HG03565 (cell line): Measurements from ENCODE around the gene SLC6A20.

Source experiments
- ATAC-seq: cut with Tn5 transposase; IDR thresholded peaks from one replicate; pipeline ENCODE4 v1.9.1; 2021; ENCODE audit warnings: mild to moderate bottlenecking, moderate library complexity; ENCODE audit not compliant: unreplicated experiment

SLC6A20 gene

DNA sequence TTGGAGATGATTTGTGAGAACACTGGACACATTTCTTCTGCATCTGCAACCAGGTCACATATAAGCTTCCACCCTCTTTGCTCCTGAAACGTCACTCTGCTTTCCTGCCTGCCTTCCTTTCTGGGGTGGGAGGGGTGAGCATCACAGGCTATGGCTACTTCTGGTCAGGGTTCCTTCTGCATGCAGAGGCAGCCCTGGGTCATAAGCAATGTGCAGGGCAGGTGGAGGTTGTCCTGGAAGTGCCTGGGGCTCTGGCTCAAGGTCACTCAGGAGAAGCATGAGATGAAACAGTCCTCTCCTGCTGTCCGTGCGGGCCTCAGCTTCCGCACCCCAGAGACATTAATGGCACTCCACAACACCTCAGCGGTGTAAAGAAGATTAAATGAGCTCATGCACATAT is 15.1 kb downstream of the SLC6A20 start:
- no peak for ATAC-seq

DNA sequence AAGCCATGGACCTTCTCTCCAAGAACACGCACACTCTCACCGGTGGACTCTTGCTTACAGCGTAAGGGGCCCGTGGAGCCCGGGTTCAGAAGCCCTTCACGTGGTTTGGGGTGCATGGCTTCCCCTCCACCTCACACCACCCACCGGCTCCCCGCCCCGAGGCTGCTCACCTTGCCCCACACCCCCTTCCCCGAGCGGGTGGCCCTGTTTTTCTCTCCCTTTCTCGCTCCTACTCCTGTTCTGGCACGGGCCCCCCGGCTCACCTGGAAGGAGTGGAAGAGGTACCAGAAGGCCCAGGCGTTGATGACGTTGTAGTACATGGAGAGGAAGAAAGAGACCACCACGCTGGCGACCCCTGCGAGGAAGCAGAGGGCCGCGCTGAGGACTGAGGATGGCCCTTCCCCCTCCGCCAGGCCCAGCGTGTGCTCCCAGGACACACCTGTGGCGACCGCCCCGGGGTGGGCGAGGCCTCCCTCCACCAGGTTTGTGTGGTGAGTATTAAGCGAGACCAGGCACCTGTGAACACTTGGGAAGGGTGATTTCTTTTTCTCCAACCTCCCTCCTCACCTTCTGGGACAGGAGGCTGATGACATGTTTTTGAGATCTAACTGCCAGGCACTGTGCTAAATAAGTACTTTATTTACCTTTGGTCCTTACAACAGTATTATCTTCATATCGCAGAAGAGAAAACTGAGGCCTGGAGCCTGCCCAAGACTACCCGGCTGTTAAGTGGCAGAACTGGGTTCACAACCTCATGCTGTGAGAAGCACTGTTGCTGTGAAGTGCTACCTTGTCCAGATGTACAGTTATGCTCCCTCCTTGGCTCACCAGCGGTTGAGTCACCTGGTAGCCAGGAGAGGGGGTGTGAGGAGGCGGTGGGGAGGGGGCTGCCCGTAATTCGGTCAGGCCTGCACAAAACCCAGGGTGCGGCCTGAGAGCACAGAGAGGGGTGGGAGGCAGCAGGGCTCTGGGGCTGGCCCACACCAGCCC is 16.3 kb downstream of the SLC6A20 start:
- ATAC-seq: no peak

GRCh38 chr3:45778761-45779201 is 17.6 kb downstream of the SLC6A20 start:
- no peak for ATAC-seq

GRCh38 chr3:45777746-45778386 is 18.5 kb downstream of the SLC6A20 start:
- ATAC-seq: no peak

- no peak for ATAC-seq
Measured at GRCh38 chr3:45777111-45777745, 19.1 kb downstream of the SLC6A20 start.

GRCh38 chr3:45776611-45777010 is 19.7 kb downstream of the SLC6A20 start:
- ATAC-seq: no peak

DNA sequence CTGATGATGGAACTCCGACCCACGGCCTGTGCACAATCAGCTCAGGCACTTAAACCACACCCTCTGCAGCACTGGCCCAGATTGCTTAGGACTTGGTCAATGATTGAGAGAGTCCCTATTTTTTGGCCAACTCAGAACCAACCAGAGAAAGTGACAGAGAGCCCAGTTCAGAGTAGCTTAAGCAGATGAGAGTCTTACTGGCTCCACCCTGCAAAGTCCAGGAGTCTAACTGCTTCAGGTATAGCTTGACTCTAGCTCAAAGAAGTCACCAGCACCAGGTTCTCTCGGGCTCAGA is 20.1 kb downstream of the SLC6A20 start:
- no peak for ATAC-seq

DNA sequence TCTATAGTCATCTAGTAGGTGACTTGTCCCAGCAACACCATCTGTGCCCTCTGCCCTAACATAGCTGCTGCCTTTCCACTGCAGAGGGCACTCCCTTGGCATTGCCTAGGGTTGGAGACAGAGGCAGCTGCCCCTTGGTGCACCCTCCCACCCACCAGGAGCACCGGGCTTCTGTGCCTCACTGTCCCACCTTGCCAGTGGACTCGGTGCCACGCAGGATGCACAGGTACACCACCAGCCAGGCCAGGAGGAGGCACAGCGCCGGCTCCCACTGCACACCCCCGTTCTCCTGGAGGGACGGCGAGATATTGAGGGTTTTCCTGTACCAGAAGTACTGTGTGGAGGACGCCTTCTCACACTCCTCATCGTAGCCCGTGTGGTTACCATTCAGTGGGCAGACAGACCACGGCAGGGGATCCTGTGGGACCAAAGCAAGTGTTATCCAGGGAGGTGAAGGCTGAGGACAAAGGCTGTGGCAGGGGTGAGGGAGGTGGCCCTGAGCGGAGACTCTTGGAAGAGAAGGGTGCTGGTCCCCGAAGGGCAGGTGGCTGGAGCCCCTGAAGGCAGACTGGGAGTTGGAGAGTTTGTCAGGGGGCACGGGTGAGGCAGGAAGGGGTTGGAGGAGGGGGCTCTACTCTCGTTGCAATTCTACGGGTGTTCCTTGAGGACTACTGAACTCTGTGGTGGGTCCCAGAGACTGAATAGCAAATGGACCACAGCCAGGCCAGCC is 20.6 kb downstream of the SLC6A20 start:
- no peak for ATAC-seq

GRCh38 chr3:45774581-45775521 is 21.5 kb downstream of the SLC6A20 start:
- no peak for ATAC-seq

GRCh38 chr3:45773714-45774449 is 22.5 kb downstream of the SLC6A20 start:
- no peak for ATAC-seq

DNA sequence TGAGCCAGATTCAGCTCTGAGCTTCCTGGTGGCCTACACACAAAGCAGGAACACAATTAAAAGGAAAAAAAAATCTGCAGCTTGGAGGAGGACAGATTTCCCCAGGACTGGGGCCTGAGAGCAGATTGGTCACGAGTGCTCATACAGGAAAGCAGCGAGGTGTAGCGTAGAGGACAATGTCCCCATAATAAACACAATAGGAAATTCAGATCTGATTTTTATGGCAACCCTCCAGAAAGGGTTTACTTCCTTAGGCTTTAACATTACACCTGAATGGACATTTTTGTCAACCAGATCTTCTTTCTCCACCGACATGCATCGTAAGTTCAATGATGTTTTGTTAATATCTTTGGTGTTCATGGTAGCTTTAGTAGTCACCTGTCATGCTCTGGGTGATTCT is 23.3 kb downstream of the SLC6A20 start:
- ATAC-seq: no peak

GRCh38 chr3:45772341-45773035 is 23.8 kb downstream of the SLC6A20 start:
- no peak for ATAC-seq

DNA sequence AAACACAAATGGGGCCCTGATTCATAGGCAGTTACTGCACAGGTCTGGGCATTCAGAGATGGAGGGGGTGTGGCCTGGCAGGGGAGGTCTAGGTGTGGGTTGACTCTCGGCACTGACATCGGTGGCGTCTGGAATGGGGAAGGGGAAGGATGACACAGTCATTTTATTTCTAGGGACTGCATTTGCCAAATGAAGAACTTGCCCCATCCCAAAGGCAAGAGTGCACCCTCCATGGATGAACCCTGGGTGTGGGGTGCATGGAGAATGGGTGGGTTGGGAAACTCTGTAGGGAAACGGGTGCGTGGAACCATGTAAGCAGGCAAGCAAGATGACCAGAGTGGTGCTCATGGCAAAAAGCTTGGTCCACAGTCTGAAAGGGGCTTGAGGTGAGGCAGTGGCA is 24.5 kb downstream of the SLC6A20 start:
- ATAC-seq: no peak

- ATAC-seq: no peak
Measured at GRCh38 chr3:45771166-45771775, 25.1 kb downstream of the SLC6A20 start.

DNA sequence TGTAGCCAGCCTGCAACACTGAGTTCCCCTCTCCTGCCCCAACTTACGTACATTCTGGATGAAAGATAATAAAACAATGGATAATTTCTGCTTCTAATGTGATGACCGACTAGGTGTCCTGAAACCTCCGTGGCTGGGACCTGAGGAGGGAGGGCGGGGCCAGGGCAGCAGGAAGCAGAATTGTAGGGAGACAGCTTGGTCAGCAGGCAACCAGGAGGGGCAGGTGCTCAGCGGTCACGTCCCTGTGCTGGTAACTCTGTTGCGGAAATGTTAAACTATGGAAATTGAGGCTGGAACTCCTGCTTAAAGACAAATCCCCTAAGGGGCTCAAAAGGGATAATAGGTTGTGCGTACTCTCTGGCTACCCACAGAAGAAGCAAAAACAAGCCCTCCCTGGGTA is 30.4 kb downstream of the SLC6A20 start:
- no peak for ATAC-seq

- ATAC-seq: no peak
Measured at GRCh38 chr3:45765266-45765851, 31.0 kb downstream of the SLC6A20 start.

- ATAC-seq: no peak
Measured at GRCh38 chr3:45763303-45763675, 33.0 kb downstream of the SLC6A20 start.
